Measurements from ENCODE around the gene RXRB.
"Not testable (repeated sequence)": the region's sequence is repeated elsewhere in the genome, so short reads cannot be mapped to it uniquely, and the experiment has no call there.

The RXRB gene

DNA sequence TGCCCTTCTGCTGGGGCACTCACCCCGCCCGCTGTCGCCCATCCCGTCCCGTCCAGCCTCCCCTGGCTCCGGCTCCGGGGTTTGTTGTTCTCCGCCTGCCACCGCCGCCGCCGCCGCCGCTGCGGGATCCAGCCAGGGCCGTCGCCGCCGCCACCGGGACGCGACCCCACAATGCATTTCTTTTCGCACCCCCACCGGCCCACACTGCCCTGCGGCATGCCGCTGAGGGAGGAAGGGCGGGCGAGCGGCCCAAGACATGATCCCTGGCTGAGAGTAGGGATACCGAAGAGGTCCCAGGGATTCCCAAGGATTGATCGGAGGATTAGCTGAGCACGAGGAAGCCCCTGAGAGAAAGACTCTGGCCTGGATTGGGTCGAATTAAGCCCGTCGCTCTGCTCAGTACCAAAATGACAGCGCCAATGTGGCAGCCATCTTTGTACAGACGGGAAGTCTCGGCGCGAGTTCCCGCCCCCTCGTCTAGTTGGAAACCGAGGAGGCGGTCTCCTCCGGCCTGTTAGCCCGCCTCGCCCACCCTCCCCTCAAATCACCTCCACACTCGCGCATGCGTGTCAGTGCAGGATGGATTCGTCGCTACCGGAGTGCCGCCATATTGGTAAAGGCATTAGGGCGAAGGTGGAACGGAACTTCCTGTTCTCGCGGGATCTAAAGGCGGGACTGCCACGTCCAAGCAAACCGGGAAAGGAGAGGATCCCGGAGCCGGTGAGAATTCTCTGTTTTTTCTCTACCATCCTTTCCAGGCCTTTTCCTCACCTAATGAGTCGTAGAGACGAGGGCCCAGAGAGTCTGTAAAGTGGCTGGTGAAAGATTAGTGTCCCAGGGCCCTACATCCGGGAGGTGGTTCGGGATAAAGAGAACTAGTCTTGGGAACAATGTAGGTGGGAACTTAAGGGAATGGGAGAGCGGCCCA is at the start of gene RXRB, which contains the start of gene SLC39A7:
RXRB (minus strand) TSS at position 447 of the 928 bp plus-strand sequence; CDS start at position 258, 189 bp downstream.
SLC39A7 (plus strand) TSS at position 649 of the 928 bp plus-strand sequence. CDS start 379 bp downstream, outside the sequence.
- peak; percentile 91 for DNase-seq

DNA sequence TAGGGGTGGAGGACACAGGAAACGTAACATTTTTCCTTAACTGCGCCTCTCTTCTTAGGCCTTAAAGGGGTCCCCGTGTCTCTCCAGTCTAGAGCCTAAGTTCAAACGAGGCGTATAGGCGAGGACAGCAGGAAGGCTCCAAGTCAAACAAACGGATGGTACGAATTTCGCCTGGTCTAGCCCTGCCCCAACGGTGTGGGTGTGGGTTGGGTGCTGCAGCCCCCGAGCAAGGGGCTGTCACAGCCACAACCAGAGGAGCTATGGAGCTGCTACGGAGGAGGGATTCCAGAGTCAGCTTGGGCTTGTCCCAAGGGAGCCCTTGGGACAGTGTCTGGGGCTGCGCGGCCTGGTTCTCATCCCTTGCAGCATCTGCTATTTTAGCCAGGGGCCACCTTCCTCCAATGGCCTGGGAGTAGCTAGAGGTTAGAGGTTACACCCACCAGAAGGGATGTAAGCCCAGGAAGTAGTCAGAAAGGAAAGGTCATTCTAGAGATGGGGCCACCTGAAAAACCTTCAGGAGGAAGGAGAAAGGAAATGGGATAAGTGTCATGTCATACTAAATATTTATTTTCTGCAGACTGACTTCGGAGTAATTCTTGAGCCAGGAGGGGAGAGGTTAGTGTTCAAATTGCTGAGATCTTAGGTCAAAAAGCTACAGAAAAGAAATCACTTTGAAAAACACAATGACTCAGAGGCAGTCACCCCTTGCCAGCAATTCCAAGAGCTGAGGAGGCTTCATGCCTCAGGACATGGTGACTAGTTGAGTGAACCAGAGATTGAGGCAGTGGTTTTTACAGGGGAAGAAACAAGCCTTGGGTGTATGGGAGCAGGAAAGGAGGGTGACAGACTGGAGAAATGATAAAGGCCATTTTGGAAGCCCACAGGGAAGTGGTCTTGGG is 49.5 kb upstream of the RXRB start:
- DNase-seq, result no peak

DNA sequence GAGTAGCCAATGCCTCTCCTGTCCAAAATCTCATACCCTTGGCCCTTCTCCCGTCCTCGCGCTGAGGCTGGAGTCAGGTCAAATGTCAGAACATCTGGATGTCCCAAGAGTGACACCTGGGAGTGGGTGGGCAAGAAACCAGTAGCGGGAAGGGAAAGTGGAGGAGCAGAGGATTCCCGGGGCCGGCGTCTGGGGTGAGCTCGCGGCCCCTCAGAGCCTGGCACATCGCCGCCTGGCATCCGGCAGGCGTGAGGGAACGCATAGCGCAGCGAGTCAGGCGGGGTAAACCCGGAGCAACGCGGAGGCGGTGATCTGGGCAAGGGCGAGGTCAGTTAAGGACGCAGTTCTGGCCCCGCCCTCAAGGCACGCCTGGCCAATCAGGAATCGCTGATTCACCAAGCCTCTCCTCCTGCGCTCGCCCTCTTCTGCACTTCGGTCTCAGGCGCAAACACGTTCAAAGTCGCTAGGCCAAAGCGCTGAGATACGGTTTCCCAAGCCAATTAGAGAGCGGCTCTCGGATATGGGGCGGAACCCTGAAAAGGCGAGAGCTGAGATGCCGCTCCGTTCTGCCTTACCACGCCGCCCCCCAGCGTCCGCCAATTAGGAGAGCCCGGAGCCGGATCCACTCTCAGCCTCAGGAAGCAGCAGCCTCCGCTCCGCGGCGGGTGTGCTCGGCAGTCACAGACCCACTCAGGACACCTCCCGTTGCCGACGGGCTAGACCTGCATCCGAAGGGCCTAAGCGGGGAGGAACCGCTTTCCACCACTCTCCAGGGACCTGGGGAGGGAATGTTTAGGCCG is 48.7 kb upstream of the RXRB start:
- peak; percentile 94 for DNase-seq

DNA sequence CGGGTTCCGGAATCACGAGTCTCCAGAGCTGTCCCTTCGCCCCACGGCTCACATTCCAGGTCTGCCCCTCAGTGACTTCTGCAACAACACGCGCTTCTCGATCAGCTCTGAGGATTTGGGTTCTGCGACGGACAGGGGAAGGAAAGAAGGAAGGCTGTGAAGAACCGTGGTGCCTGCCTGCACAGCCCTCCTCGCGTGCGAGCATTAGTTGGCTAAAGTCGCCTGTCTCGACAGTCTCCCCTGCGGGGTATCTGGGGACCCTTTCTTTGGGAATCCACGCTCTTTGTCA is 48.1 kb upstream of the RXRB start:
- no peak for DNase-seq

DNA sequence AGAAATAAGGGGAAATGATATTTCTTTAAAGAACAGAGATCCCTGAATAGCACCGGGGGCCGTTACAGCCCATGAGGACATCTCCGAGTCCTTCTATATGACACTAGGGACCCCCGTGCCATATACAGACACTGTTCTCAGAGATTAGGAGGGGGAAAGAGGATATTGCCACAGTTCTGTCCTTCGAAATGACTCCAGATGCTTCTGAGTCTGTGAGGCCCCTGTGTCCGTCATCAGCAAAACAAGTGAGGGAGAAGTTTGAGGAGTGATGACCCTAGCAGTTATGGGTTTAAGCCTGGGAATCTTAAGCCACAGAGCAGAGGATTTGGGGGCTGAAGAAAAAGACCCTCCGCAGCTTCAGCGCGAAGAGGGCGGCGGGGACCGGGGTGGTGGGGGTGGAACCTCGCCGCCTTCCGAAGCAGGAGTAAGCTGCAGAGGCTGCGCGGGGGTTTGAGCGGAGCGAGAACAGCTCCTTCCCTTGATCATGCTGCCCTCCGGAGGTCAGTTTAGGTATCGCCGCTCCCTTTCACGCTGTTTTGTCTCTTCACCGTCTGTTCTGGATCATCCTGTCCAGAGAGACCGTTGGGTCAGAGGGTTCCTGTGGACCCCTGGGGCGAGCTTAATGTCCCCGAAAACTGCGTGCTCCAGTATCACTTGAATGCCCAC is 47.6 kb upstream of the RXRB start:
- peak; percentile 47 for DNase-seq

DNA sequence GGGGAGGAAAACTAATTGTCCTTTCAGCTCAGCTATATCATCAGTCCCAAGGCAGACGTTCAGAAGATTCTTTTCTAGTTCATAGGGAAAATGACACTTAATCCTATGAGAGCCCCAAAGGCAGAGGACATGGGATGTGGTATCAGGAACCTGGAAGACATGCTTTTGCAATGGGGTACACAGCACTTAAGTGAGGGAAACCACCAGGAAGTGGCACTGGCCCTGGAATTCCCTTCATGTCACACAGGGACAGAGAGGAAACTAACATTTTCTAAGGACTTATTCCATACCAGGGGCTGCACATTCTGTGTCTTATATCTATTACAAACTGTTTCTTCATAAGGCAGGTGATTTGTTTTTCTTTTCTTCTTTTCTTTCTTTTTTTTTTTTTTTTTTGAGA is 43.0 kb upstream of the RXRB start:
- DNase-seq, result no peak

DNA sequence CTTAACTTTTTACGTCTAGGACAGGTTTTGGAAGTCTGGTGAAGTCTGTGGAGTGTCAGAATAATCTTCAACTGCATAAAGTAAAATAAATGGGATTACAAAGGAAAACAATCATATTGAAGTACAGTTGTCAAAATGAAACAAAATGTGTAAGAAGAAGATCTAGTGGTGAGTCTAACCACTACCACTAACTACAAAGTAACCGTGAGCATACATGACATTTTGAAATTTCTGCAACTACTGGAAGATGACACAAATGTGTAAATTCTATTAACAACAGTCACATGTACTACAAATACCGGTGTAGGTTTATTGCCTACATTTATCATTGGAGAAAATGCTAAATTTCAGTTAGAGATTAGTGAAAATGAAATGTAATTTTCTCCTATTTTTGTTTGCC is 41.5 kb upstream of the RXRB start:
- no peak for DNase-seq

DNA sequence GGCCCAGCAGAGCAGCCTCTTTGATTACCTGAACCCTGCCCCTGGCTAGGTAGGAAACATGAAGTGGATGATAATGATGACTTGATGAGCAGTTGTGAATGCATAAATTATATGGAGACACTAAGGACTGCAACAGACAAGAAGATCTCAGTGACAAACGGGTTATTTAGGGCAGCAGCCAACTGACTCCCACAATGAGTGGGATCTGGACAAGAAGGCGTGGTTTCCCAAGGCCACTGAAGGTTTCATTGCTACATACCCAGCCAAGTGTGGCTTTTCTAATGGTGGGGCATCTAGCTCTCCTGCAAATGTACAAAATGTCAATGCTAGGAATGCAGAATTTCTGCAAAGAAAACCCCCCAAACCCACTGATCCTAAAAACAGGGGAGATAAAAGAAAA is 37.3 kb upstream of the RXRB start:
- no peak for DNase-seq

DNA sequence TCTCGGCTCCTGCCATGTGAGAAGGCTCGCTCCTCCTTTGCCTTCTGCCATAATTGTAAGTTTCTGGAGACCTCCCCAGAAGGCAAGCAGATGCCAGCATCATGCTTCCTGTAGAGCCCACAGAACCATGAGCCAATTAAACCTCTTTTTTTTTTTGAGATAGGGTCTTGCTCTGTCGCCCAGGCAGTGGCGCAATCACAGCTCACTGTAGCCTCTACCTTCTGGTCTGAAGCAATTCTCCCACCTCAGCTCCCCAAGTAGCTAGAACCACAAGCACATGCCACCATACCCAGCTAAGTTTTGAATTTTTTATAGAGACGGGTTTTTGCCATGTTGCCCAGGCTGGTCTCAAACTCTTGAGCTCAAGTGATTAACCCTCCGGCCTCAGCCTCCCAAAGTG is 36.4 kb upstream of the RXRB start:
- no peak for DNase-seq

DNA sequence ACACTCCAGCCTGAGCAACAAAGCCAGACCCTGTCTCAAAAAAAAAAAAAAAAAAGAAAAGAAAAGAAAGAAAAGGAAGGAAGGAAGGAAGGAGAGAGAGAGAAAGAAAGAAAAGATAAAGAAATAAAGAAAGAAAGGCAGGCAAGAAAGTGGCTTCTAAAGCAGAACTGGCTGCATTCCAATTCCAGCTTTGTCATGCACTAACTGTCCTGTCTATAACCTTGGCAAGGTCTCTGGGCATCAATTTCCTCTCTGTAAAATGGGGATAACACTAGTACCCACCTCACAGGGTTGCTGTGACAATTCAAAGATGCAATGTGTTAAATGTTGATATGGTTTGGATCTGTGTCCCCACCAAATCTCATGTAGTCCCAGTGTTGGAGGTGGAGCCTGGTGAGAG is 35.9 kb upstream of the RXRB start:
- DNase-seq, result no peak

DNA sequence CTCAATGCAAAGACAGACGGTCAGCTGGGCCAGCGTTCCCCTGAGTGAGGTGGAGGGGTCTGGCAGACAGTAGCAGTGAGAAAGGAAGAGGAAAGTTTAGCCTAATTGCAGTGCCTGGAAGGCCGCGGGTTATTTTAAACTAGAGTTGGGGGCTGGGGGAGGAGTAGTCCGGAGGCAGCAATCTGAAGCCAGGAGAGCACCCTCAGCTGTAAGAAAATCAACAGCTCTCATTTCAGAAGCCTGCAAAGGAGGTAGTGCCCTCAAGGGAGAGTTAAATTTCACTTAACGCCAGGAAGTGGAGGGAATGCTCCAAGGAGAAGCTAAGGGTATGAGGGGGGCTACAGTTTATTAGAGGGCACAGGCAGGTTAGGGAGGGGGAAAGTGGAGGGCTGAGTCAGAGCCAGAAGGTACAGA is 34.8 kb upstream of the RXRB start:
- DNase-seq, result no peak

DNA sequence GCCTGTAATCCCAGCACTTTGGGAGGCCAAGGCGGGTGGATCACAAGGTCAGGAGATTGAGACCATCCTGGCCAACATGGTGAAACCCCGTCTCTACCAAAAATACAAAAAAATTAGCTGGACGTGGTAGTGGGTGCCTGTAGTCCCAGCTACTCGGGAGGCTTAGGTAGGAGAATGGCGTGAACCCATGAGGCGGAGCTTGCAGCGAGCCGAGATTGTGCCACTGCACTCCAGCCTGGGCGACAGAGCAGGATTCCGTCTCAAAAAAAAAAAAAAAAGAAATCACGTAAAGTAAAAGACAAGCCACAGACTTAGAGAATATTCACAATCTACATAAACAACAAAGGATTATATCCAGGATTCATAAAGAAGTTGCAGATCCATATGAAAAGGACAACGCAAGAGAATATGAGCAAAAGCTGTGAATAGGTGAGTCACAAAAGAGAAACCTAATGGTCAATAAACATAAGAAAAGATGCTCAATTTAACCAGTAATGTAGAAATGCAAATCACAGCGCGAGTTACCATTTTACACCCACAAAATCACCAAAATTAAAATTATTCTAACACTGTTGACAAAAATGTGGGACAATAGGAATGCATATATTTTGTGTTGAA is 26.1 kb upstream of the RXRB start:
- DNase-seq, result not testable (repeated sequence)

DNA sequence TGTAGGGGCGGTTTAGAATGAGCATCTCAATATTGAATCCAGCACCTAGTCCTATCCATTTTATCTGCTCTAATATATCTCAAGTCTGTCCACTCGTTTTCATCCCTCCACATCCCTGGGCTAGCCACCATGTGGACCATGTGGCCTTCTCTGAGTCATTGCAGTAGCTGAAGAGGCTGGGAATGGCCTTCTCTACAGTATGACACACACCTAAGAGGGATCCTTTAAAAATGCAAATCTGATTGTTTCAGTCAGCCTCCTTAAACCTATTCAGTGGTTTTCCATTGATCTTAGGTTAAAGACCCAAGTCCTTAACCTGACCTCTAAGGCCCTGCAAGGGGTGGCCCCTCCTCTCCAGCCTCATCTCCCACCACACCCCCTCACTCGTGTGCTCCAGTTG is 17.2 kb upstream of the RXRB start:
- DNase-seq, result no peak

DNA sequence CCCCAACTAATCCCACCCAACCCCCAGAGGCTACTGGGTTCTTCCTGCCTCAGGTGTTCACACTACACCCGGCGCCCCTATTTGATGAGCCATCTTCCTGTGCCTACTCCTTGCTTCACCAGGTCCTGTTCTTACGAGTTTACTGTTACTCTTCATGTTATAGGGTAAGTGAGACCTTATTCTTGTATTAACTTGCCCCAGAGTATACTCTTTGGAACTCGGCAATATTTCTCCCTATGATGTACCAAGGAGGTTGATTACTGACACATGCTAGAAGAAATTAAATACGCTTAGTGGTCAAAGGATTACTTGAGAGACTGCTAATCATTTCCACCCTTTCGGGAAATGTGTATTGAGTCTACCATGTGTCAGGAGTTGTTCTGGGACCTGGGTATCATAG is 16.8 kb upstream of the RXRB start:
- no peak for DNase-seq

DNA sequence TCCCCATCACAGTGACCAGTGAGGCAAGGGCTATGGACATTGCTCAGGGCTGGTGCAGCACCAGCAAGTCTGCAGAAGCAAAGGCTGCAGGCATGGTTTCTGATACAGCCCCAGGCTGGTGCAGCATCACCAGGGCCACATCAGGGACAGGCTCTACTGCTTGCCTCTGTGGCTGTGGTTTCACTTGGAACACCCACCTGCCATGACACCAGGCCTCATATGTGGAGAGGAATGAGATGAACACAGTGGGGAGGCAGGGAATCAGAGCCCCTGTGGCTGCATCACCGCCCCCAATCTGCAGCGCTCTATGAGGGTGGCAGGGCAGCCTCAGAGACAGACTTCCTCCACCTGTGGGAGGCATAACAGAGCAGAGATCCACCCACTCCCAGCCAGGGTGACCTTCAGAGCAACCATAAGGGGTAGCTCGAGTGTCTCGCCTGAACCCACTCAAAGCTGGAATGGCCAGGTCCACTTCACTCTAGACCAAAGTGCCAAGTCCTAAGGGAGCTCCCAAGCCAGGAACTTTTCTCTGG is 15.7 kb upstream of the RXRB start:
- DNase-seq, result no peak

DNA sequence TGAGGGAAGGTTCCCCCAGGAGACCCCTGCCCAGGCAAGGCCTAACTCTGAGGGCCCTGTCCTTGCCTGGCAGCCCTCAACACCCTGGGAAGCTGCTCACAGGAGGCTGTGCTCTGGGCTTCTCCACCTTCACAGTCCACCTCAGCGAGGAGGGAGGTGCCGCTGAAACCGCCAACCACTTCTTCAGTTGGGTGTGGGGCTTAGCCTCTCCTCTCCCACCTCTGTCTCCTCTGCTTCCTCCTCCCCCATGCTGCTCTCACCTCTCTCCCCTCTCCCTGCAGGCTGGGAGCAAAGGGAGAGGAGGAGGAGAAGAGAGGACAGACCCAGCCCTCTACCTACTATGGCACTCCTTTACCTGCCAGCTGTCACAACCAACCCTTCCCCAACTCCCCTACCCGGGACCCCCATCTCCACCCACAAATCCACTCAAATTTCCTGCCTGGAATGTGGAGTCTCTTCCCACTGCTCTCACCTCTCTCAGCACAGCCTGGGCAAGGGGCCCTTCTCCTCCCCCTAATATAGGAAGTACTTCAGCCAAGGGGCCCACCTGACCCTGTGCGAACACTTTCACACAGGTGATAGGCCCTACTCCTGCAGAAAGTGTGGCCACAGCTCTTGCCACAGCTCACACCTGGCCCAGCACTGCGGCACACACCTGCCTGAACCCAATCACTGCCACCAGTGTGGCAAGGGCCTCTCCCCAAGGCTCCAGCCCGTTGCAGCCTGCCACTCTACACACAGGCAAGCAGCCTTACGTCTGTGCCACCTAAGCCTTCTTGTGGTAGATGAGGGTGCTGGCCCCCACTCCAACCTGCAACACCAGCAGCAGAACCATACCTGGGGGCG is 15.0 kb upstream of the RXRB start:
- no peak for DNase-seq

DNA sequence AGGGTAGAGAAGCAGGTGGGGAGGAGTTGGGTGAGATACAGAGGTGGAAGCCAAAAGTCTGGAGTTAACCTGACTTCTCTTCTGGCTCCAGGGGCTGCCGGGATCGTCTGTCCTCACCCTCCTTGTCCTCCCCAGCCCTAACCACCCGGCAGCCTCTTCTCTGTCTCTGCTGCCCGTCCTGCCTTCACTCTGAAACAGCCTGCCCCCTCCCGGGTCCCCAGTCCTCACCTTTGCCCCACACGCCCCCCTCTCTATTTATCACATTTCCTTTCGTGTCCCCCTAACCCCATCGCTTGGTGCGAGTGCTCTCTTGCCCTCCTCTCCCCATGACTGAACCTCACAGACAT is 13.5 kb upstream of the RXRB start:
- DNase-seq, result no peak

DNA sequence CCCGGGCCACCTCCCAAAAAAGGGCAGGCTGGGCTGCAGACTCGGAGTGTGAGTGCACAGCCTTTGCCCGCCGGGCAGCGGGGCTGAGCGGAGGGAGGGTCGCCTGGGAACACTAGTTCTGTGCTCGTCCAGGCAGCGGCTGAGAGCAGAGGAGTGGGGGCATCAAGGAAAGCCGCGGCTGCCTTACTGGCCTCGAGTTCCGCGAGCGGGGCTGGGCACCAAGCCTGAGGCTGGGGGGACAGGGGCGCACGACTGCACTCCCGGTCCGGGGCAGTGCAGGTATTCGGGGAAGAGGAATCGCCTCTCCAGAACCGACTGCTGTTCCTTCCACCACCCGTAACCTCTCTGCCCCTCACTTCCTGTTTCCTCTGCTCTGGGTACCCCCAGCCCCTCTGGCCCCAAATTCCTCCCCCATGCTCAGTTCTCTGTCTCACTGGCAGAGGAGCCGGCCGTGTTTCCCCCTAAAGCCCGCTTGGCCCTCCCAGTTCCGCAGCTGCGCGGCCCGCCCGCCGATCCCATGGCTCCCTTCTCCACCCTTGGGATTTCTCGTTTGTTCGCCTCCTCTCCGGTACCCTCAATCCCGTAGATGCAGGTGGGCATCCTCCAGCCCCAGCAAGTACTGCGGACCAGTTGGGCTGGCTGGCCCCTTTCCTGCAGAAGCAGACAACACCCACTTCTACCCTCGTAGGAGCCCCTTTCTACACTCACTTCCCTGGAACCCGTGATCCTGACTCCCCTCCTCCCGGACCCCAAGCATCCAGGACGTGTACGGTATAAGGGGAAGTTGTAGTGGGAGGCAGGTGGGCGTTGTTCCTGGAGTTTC is 12.9 kb upstream of the RXRB start:
- no peak for DNase-seq

DNA sequence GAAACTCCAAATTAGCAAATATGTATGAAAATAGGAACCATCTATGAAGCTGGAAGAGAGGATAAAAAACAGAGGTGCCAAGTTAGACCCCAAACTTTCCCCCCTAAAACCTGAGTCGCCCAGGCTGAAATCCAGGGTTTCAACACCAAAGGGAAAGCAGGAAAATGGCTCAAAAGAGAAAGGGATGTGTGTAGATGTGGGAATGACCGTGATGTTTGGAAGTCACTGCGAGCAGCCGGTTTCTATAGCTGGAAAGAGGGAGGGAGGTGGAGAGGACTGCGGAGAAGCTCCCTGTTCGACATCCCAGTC is 12.3 kb upstream of the RXRB start:
- DNase-seq, result no peak

Data from NCI-H187 treated with DMSO at 0.1 percent for 48 hours (cell line).